ENCODE results near the gene ATP10A. TPM values are rescaled to one million over a fixed set of nuclear protein-coding genes. Genes with fewer than 3 reads are reported as not detected.

The ATP10A gene
- total and polyA plus RNA-seq, 2 of the 8 experiments (the other 6 are each of a cell fraction or from before 2014, with no cell fraction given): 2.0 to 2.8 TPM

GRCh38 chr15:25884370-25884769, 21.2 kb upstream of the ATP10A start (continued):
- TF ChIP-seq TEAD4 (IDR thresholded peaks at IDR 0.05; ENCODE audit: low read depth, low read length) (no peak), RBBP5 (IDR thresholded peaks at IDR 0.05; ENCODE audit: borderline replicate concordance, low read depth, low read length) (no peak), SP1 (IDR thresholded peaks at IDR 0.05; ENCODE audit: low read depth, low read length) (no peak), CTBP2 (IDR thresholded peaks at IDR 0.05; ENCODE audit: borderline replicate concordance, insufficient read depth, insufficient read length, low read length) (no peak), KDM5A (IDR thresholded peaks at IDR 0.05; ENCODE audit: low read length) (no peak), JUN (IDR thresholded peaks at IDR 0.05; ENCODE audit: low read depth, low read length) (no peak), SP4 (IDR thresholded peaks at IDR 0.05; ENCODE audit: low read length) (no peak), TCF12 (IDR thresholded peaks at IDR 0.05; ENCODE audit: low read depth, low read length) (no peak), SIX5 (IDR thresholded peaks at IDR 0.05; ENCODE audit: low read depth, low read length) (no peak), ATF3 (IDR thresholded peaks at IDR 0.05; ENCODE audit: insufficient read depth, low read depth, low read length) (no peak), JUND (IDR thresholded peaks at IDR 0.05; ENCODE audit: low read length) (no peak)

Measured in H1 (cell line).